Fibroblast of villous mesenchyme (primary cell): Measurements from ENCODE around the gene GBA2. TPM values are rescaled to one million over a fixed set of nuclear protein-coding genes. Genes with fewer than 3 reads are reported as not detected.
A peak's percentile ranks its signal among the peaks of the same experiment; 100 is the strongest.

Source experiments
- DNase-seq: peaks from one replicate; pipeline ENCODE4 v3.0.0-alpha.2; 2010; ENCODE audit warnings: low read depth
- H3K4me3 ChIP-seq: 2 replicates; pipeline ENCODE4 v1.5.1; 2011; ENCODE audit warnings: low read depth, mild to moderate bottlenecking, low read length
- CTCF ChIP-seq: IDR thresholded peaks from 2 replicates; pipeline ENCODE4 v1.5.1; 2012; ENCODE audit warnings: low read depth, mild to moderate bottlenecking, low read length; ENCODE audit not compliant: insufficient read depth
- total RNA-seq: library from RNA; depleted of rRNA; stranded (reverse); fragments of >200 nt; gene quantifications from 2 replicates; pipeline ENCODE4 v1.2.3, GENCODE V29; 2012

GBA2 gene
- total RNA-seq, 1 donor, result 38.4 TPM

- TF ChIP-seq CTCF, result no peak
- no peak for DNase-seq
- H3K4me3 ChIP-seq, result no peak overlapping the region
These were observed 48.1 kb downstream of the GBA2 start for GRCh38 chr9:35700942-35701341.

GRCh38 chr9:35700031-35700430 is 49.0 kb downstream of the GBA2 start:
- H3K4me3 ChIP-seq, result no peak overlapping the region
- TF ChIP-seq CTCF, result no peak
- no peak for DNase-seq

- TF ChIP-seq CTCF, result no peak
- H3K4me3 ChIP-seq, result no peak overlapping the region
- no peak for DNase-seq
These were observed 50.8 kb downstream of the GBA2 start for GRCh38 chr9:35698231-35698630.

- no peak for TF ChIP-seq CTCF
- DNase-seq, result no peak
- H3K4me3 ChIP-seq, result no peak overlapping the region
These were observed 51.5 kb downstream of the GBA2 start for GRCh38 chr9:35697486-35697885.

- DNase-seq, result peak; percentile 63
- no peak overlapping the region for H3K4me3 ChIP-seq
- TF ChIP-seq CTCF, result peak; percentile 96
These were observed 52.4 kb downstream of the GBA2 start for GRCh38 chr9:35696520-35697215.

GRCh38 chr9:35695943-35696401 is 53.1 kb downstream of the GBA2 start:
- no peak for TF ChIP-seq CTCF
- no peak for DNase-seq
- H3K4me3 ChIP-seq, result no peak overlapping the region
